H1 (cell line): ENCODE results near the gene WDR53. TPM values are rescaled to one million over a fixed set of nuclear protein-coding genes. Genes with fewer than 3 reads are reported as not detected.

Source experiments
- CTCF ChIA-PET: fragments of 300-600 bp; sonication (Branson Sonifier 250); formaldehyde crosslinking; loops from one replicate; lab custom pipeline; 2021; ENCODE audit not compliant: partially characterized antibody; lab: Charles Lee
- POLR2A ChIA-PET: fragments of 300-600 bp; sonication (Branson Sonifier 250); formaldehyde crosslinking; loops from one replicate; lab custom pipeline; 2021; ENCODE audit warnings: inconsistent platforms; ENCODE audit not compliant: partially characterized antibody; lab: Charles Lee
- DNase-seq, 2 experiments: peaks; one replicate each; pipeline versions ENCODE4 v3.0.0 to v3.0.0-alpha.2; 2010 to 2022; ENCODE audit warnings: low spot score in 2 of 2, low read depth in 1 of 2, mixed read lengths in 1 of 2
- FAIRE-seq: peaks from 2 replicates; lab custom pipeline; 2011; peaks lifted over from hg19 to GRCh38; lab: Jason Lieb, UNC
- H2AFZ ChIP-seq: 2 replicates; pipeline ENCODE4 v1.8.1; 2012; ENCODE audit warnings: low read length, inconsistent platforms
- H2AK5ac ChIP-seq: 2 replicates; pipeline ENCODE4 v1.6.1; 2013; ENCODE audit warnings: low read depth, low read length
- H2BK120ac ChIP-seq: replicated peaks from 2 replicates; pipeline ENCODE3; 2013; ENCODE audit warnings: low read depth, low read length, inconsistent platforms
- H2BK12ac ChIP-seq: 2 replicates; pipeline ENCODE4 v1.6.1; 2013; ENCODE audit warnings: low read depth, low read length
- H2BK15ac ChIP-seq: 2 replicates; pipeline ENCODE4 v1.6.1; 2013; ENCODE audit warnings: low read length
- H2BK20ac ChIP-seq: 2 replicates; pipeline ENCODE4 v1.6.1; 2013; ENCODE audit warnings: low read length
- H2BK5ac ChIP-seq: 2 replicates; pipeline ENCODE4 v1.6.1; 2013; ENCODE audit warnings: low read depth, low read length
- H3K14ac ChIP-seq: 2 replicates; pipeline ENCODE4 v1.6.1; 2013; ENCODE audit warnings: inconsistent platforms; ENCODE audit not compliant: insufficient read length
- H3K18ac ChIP-seq: 2 replicates; pipeline ENCODE4 v1.6.1; 2013; ENCODE audit warnings: low read length; ENCODE audit errors: extremely low read depth
- H3K23ac ChIP-seq: 2 replicates; pipeline ENCODE4 v1.6.1; 2013; ENCODE audit warnings: inconsistent platforms; ENCODE audit not compliant: insufficient read length
- H3K23me2 ChIP-seq: 2 replicates; pipeline ENCODE4 v1.6.1; 2013; ENCODE audit warnings: low read depth, low read length
- H3K27ac ChIP-seq: 2 replicates; pipeline ENCODE4 v1.6.1; 2011; ENCODE audit warnings: low read depth, low read length, inconsistent platforms
- H3K27me3 ChIP-seq, 4 experiments: replicated peaks in 1 of 4; 1 replicate in 1 of 4; 2 replicates in 3 of 4; pipeline versions ENCODE4 v1.6.1 to v1.8.1; 2011 to 2013; ENCODE audit warnings: low read length in 3 of 4, mild to moderate bottlenecking in 3 of 4, inconsistent platforms in 2 of 4, mixed read lengths in 2 of 4, moderate library complexity in 1 of 4; ENCODE audit not compliant: control insufficient read depth in 3 of 4, insufficient read depth in 3 of 4; ENCODE audit errors: extremely low read depth in 1 of 4
- H3K36me3 ChIP-seq, 4 experiments: 2 replicates each; pipeline versions ENCODE4 v1.6.1 to v1.8.1; 2011 to 2013; ENCODE audit warnings: mild to moderate bottlenecking in 4 of 4, low read length in 3 of 4, moderate library complexity in 2 of 4, control low read depth in 1 of 4, inconsistent platforms in 1 of 4; ENCODE audit not compliant: insufficient read depth in 4 of 4, control insufficient read depth in 2 of 4
- H3K4ac ChIP-seq: replicated peaks from 2 replicates; pipeline ENCODE3; 2013; ENCODE audit warnings: low read length, low read depth, mixed read lengths, inconsistent platforms; ENCODE audit not compliant: insufficient read length
- H3K4me1 ChIP-seq, 4 experiments: replicated peaks in 1 of 4; 1 replicate in 1 of 4; 2 replicates in 3 of 4; pipeline versions ENCODE4 v1.6.1 to v1.8.1; 2011 to 2013; ENCODE audit warnings: low read length in 3 of 4, inconsistent platforms in 2 of 4, mixed read lengths in 1 of 4; ENCODE audit not compliant: insufficient read depth in 4 of 4, control insufficient read depth in 3 of 4
- H3K4me2 ChIP-seq, 2 experiments: 2 replicates each; pipeline versions ENCODE4 v1.6.1 to v1.8.1; 2011 to 2013; ENCODE audit warnings: low read depth in 2 of 2, low read length in 2 of 2, control low read depth in 1 of 2, inconsistent platforms in 1 of 2, mild to moderate bottlenecking in 1 of 2; ENCODE audit not compliant: insufficient read depth in 1 of 2
- H3K4me3 ChIP-seq, 4 experiments: fragments of 200-600, 300-600 bp in 1 of 4; sonication (generic), shearing (Covaris generic), sonication (Bioruptor Twin) in 1 of 4; 2 replicates each; pipeline versions ENCODE4 v1.5.1 to v1.8.1; 2011 to 2016; ENCODE audit warnings: low read length in 4 of 4, low read depth in 3 of 4, control low read depth in 2 of 4, inconsistent platforms in 2 of 4, mild to moderate bottlenecking in 2 of 4, mixed read lengths in 1 of 4, moderate library complexity in 1 of 4; ENCODE audit not compliant: insufficient read depth in 2 of 4; ENCODE audit errors: extremely low read depth in 1 of 4
- H3K56ac ChIP-seq: replicated peaks from 2 replicates; pipeline ENCODE3; 2013; ENCODE audit warnings: low read depth, mild to moderate bottlenecking, mixed read lengths, low read length, inconsistent platforms; ENCODE audit not compliant: insufficient read length
- H3K79me1 ChIP-seq: 2 replicates; pipeline ENCODE4 v1.6.1; 2013; ENCODE audit warnings: low read depth, low read length, control low read depth
- H3K79me2 ChIP-seq, 2 experiments: 2 replicates each; pipeline versions ENCODE4 v1.6.1 to v1.8.1; 2012 to 2013; ENCODE audit warnings: low read length in 2 of 2, mild to moderate bottlenecking in 2 of 2, inconsistent platforms in 1 of 2; ENCODE audit not compliant: insufficient read depth in 2 of 2, control insufficient read depth in 1 of 2
- H3K9ac ChIP-seq, 4 experiments: replicated peaks in 1 of 4; 1 replicate in 1 of 4; 2 replicates in 3 of 4; pipeline versions ENCODE4 v1.6.1 to v1.8.1; 2011 to 2013; ENCODE audit warnings: low read depth in 3 of 4, low read length in 3 of 4, control low read depth in 2 of 4, mild to moderate bottlenecking in 2 of 4, moderate library complexity in 2 of 4, inconsistent platforms in 1 of 4; ENCODE audit errors: extremely low read depth in 1 of 4
- H3K9me3 ChIP-seq, 2 experiments: 2 replicates each; pipeline versions ENCODE4 v1.6.1 to v1.8.1; 2012 to 2013; ENCODE audit warnings: mild to moderate bottlenecking in 2 of 2, moderate library complexity in 2 of 2, control low read depth in 1 of 2, inconsistent platforms in 1 of 2, low read depth in 1 of 2, low read length in 1 of 2, mixed read lengths in 1 of 2; ENCODE audit not compliant: insufficient read depth in 2 of 2
- H4K20me1 ChIP-seq, 2 experiments: replicated peaks in 1 of 2; 2 replicates each; pipeline versions ENCODE3 to v1.8.1; 2011 to 2013; ENCODE audit warnings: inconsistent platforms in 2 of 2, low read length in 2 of 2, mild to moderate bottlenecking in 1 of 2; ENCODE audit not compliant: insufficient read depth in 2 of 2, control insufficient read depth in 1 of 2
- H4K5ac ChIP-seq: 2 replicates; pipeline ENCODE4 v1.6.1; 2013; ENCODE audit warnings: low read length, low read depth, mixed read lengths, inconsistent platforms; ENCODE audit not compliant: insufficient read length
- H4K8ac ChIP-seq: 2 replicates; pipeline ENCODE4 v1.8.0; 2013; ENCODE audit warnings: mild to moderate bottlenecking, moderate library complexity, low read length, inconsistent platforms; ENCODE audit not compliant: insufficient read depth; ENCODE audit errors: extremely low read depth
- H4K91ac ChIP-seq: replicated peaks from 2 replicates; pipeline ENCODE3; 2013; ENCODE audit warnings: low read length, mixed read lengths, inconsistent platforms; ENCODE audit not compliant: insufficient read length
- CHD1 ChIP-seq: IDR thresholded peaks from 2 replicates; pipeline ENCODE4 v1.6.1; 2012; ENCODE audit warnings: low read depth, low read length, improper control_type of control experiment
- CTBP2 ChIP-seq: IDR thresholded peaks from 2 replicates; pipeline ENCODE4 v1.7.0; 2011; ENCODE audit warnings: borderline replicate concordance, mild to moderate bottlenecking, moderate library complexity, mixed read lengths, low read length; ENCODE audit not compliant: insufficient read depth, insufficient read length
- E2F6 ChIP-seq: IDR thresholded peaks from 2 replicates; pipeline ENCODE4 v1.6.1; 2012; ENCODE audit warnings: inconsistent platforms
- HDAC6 ChIP-seq: IDR thresholded peaks from one replicate; pipeline ENCODE4 v1.7.1; 2012; ENCODE audit warnings: low read depth, mild to moderate bottlenecking, inconsistent platforms, low read length, moderate library complexity
- MAFK ChIP-seq: IDR thresholded peaks from 2 replicates; pipeline ENCODE4 v1.6.1; 2012; ENCODE audit warnings: low read depth, mild to moderate bottlenecking, improper control_type of control experiment, low read length
- NANOG ChIP-seq: IDR thresholded peaks from 2 replicates; pipeline ENCODE4 v1.6.1; 2011; ENCODE audit warnings: low read length, low read depth, mild to moderate bottlenecking, inconsistent platforms; ENCODE audit not compliant: insufficient read depth, poor library complexity, severe bottlenecking
- POLR2A ChIP-seq, 2 experiments: IDR thresholded peaks; 1 replicate in 1 of 2; 2 replicates in 1 of 2; pipeline ENCODE4 v1.6.1; 2011; ENCODE audit warnings: low read depth in 2 of 2, low read length in 2 of 2, mild to moderate bottlenecking in 2 of 2; ENCODE audit errors: control extremely low read depth in 1 of 2
- WGBS, 2 experiments: shearing (Covaris generic) in 1 of 2; methylation state at CpG; one replicate each; pipeline versions ENCODE4 v1.1.6 to v1.1.7; 2013 to 2015; ENCODE audit warnings: low lambda C conversion rate in 2 of 2, mixed read lengths in 2 of 2, inconsistent platforms in 1 of 2, low coverage in 1 of 2, missing lambda C conversion rate in 1 of 2; ENCODE audit not compliant: insufficient replicate concordance in 2 of 2, insufficient coverage in 1 of 2, insufficient read length in 1 of 2; ENCODE audit errors: extremely low coverage in 1 of 2, missing lambda C conversion rate in 1 of 2; 5-methylcytosine and 5-hydroxymethylcytosine counted together
- polyA plus RNA-seq, 7 experiments: library from polyadenylated mRNA; depleted of rRNA in 3 of 7; stranded (reverse) in 5 of 7; unstranded in 2 of 7; fragments of >200 nt in 5 of 7; fragments of 200-250 nt in 2 of 7; gene quantifications; 1 replicate in 5 of 7; 2 replicates in 1 of 7; 4 replicates in 1 of 7; pipeline versions ENCODE4 v1.2.1 to v1.2.3, GENCODE V29; 2011 to 2013; ENCODE audit warnings: missing spikeins in 2 of 7, mixed read lengths in 2 of 7
- total RNA-seq: library from RNA; stranded (reverse); fragmentation: NEBNext Ultra II Directional; extraction: Animal tissue kit (Norgen Biotek cat#: 25700); gene quantifications from 2 replicates; pipeline ENCODE4 v1.2.1, GENCODE V29; 2021
- TF ChIP-seq, protein P1 (sequence below): IDR thresholded peaks from 2 replicates; pipeline ENCODE4 v1.6.1; 2011; ENCODE audit warnings: low read depth, mild to moderate bottlenecking, low read length; ENCODE audit not compliant: insufficient read depth

WDR53 gene
- total and polyA plus RNA-seq, 2 of the 8 experiments (the other 6 are each of a cell fraction or from before 2014, with no cell fraction given), result 7.4 to 18.8 TPM

GRCh38 chr3:196514350-196514716 lies 54.0 kb downstream of the WDR53 start:
- Histone ChIP-seq H3K79me2 (no peaks in the 10 kb centered on the region), H3K23me2 (no peaks in the 10 kb centered on the region), H4K8ac (no peak overlapping the region), H3K79me1 (no peaks in the 10 kb centered on the region), H2AFZ (no peak overlapping the region), H3K18ac (no peak overlapping the region), H2BK12ac (no peak overlapping the region), H3K23ac (no peak overlapping the region), H3K36me3 (0 out of 8 replicates have a peak, but pooled peaks cover 0 to 3% (median 0%) of the 10 kb centered on the region in 4 experiments), H3K14ac (no peak overlapping the region), H3K4me2 (no peak overlapping the region), H3K56ac (no peak overlapping the region), H2BK5ac (no peak overlapping the region), H3K4me3 (no peak overlapping the region), H3K4me1 (no peaks in the 10 kb centered on the region), H3K9ac (no peak overlapping the region), H3K27me3 (no peaks in the 10 kb centered on the region), H3K27ac (no peak overlapping the region), H2AK5ac (no peak overlapping the region), H3K9me3 (peaks cover 18 to 21% of the 10 kb centered on the region in 2 experiments), H3K4ac (no peak overlapping the region), H4K20me1 (no peaks in the 10 kb centered on the region), H2BK20ac (no peak overlapping the region), H4K91ac (no peak overlapping the region), H4K5ac (no peak overlapping the region), H2BK120ac (no peak overlapping the region), H2BK15ac (no peak overlapping the region)
- DNase-seq (no peak), FAIRE-seq (no peak)
- WGBS, 2 experiments, result 92% methylated on average over 1 of the region's 1 CpG; no CpG with 5 or more reads in 1 of the 2 experiments
- ChIA-PET CTCF (interaction anchor here (2.6 kb wide), 1 partner anchor 8 kb away, joined by 7 read pairs; no protein-coding TSS in a partner anchor), POLR2A (no interaction called here)
- TF ChIP-seq E2F6, result no peak
- TF ChIP-seq POLR2A (IDR thresholded peaks at IDR 0.05; ENCODE audit: control extremely low read depth in 1 of 2, low read depth in 2 of 2, low read length in 2 of 2), result no peak
- no peak for TF ChIP-seq NANOG
- TF ChIP-seq, protein P1, sequence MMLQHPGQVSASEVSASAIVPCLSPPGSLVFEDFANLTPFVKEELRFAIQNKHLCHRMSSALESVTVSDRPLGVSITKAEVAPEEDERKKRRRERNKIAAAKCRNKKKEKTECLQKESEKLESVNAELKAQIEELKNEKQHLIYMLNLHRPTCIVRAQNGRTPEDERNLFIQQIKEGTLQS, result no peak
- no peak for TF ChIP-seq CTBP2
- TF ChIP-seq CHD1, result no peak
- no peak for TF ChIP-seq MAFK
- TF ChIP-seq HDAC6, result no peak
